Cardiac fibroblast (primary cell): Measurements from ENCODE around the gene SHISA9.

Source experiments
- DNase-seq, 2 donors: peaks; one replicate each; pipeline versions ENCODE4 v3.0.0 to v3.0.0-alpha.2; 2010; ENCODE audit warnings: low read depth in 2 of 2
- H3K4me3 ChIP-seq, 2 donors: replicated peaks in 1 of 2; 1 replicate in 1 of 2; 2 replicates in 1 of 2; pipeline ENCODE4 v1.5.1; 2011; ENCODE audit warnings: low read depth in 2 of 2, low read length in 2 of 2, mild to moderate bottlenecking in 2 of 2, moderate library complexity in 1 of 2
- CTCF ChIP-seq: IDR thresholded peaks from one replicate; pipeline ENCODE4 v1.5.1; 2011; ENCODE audit warnings: low read depth, mild to moderate bottlenecking, low read length, inconsistent platforms

SHISA9 gene

GRCh38 chr16:13203725-13204124, 302.3 kb downstream of the SHISA9 start:
- no peak for DNase-seq
- no peak overlapping the region for H3K4me3 ChIP-seq
- TF ChIP-seq CTCF = no peak

- TF ChIP-seq CTCF = no peak
- DNase-seq = no peak
- no peak overlapping the region for H3K4me3 ChIP-seq
Observed at GRCh38 chr16:13205352-13205751, 304.0 kb downstream of the SHISA9 start.

- DNase-seq = no peak
- no peak overlapping the region for H3K4me3 ChIP-seq
- TF ChIP-seq CTCF = no peak
Observed at GRCh38 chr16:13206606-13207005, 305.2 kb downstream of the SHISA9 start.

- no peak for DNase-seq
- TF ChIP-seq CTCF = no peak
- H3K4me3 ChIP-seq = no peak overlapping the region
Observed at GRCh38 chr16:13207151-13207550, 305.8 kb downstream of the SHISA9 start.

GRCh38 chr16:13223666-13224065, 322.3 kb downstream of the SHISA9 start:
- no peak for DNase-seq
- no peak overlapping the region for H3K4me3 ChIP-seq
- TF ChIP-seq CTCF = no peak

- DNase-seq = no peak
- no peak overlapping the region for H3K4me3 ChIP-seq
- TF ChIP-seq CTCF = no peak
Observed at GRCh38 chr16:13229039-13229438, 327.6 kb downstream of the SHISA9 start.

GRCh38 chr16:13231365-13231764, 330.0 kb downstream of the SHISA9 start:
- no peak for DNase-seq
- TF ChIP-seq CTCF = no peak
- H3K4me3 ChIP-seq = no peak overlapping the region
